Fibroblast of lung (primary cell): ENCODE results near the gene CDC37. TPM values are rescaled to one million over a fixed set of nuclear protein-coding genes. Genes with fewer than 3 reads are reported as not detected.

Source experiments
- DNase-seq, 2 donors: peaks; one replicate each; pipeline versions ENCODE4 v3.0.0 to v3.0.0-alpha.2; 2010; ENCODE audit warnings: low read depth in 2 of 2
- H2AFZ ChIP-seq: 2 replicates; pipeline ENCODE4 v1.5.1; 2012; ENCODE audit warnings: low read length, control low read depth, inconsistent platforms
- H3K27ac ChIP-seq: 2 replicates; pipeline ENCODE4 v1.5.1; 2011; ENCODE audit warnings: low read length, control low read depth; ENCODE audit not compliant: insufficient read depth
- H3K27me3 ChIP-seq: 2 replicates; pipeline ENCODE4 v1.5.1; 2011; ENCODE audit warnings: mild to moderate bottlenecking, low read length; ENCODE audit not compliant: control insufficient read depth, insufficient read depth
- H3K36me3 ChIP-seq: 2 replicates; pipeline ENCODE4 v1.5.1; 2011; ENCODE audit warnings: low read length; ENCODE audit not compliant: control insufficient read depth, insufficient read depth
- H3K4me1 ChIP-seq: 2 replicates; pipeline ENCODE4 v1.5.1; 2011; ENCODE audit warnings: low read length; ENCODE audit not compliant: control insufficient read depth, insufficient read depth; ENCODE audit errors: extremely low read depth
- H3K4me2 ChIP-seq: 2 replicates; pipeline ENCODE4 v1.5.1; 2011; ENCODE audit warnings: low read length, control low read depth; ENCODE audit not compliant: insufficient read depth; ENCODE audit errors: extremely low read depth
- H3K4me3 ChIP-seq, 4 experiments: fragments of 200-600 bp in 1 of 4; sonication (generic) in 1 of 4; replicated peaks in 1 of 4; 2 replicates each; pipeline ENCODE4 v1.5.1; 2011 to 2016; ENCODE audit warnings: low read length in 4 of 4, low read depth in 3 of 4, mild to moderate bottlenecking in 3 of 4, control low read depth in 2 of 4, inconsistent platforms in 1 of 4, mixed read lengths in 1 of 4; ENCODE audit not compliant: insufficient read depth in 1 of 4; ENCODE audit errors: control extremely low read depth in 1 of 4
- H3K79me2 ChIP-seq: 2 replicates; pipeline ENCODE4 v1.5.1; 2012; ENCODE audit warnings: mild to moderate bottlenecking, low read length, inconsistent platforms; ENCODE audit not compliant: control insufficient read depth, insufficient read depth
- H3K9ac ChIP-seq: 2 replicates; pipeline ENCODE4 v1.5.1; 2011; ENCODE audit warnings: mild to moderate bottlenecking, low read length, control low read depth; ENCODE audit not compliant: insufficient read depth
- H3K9me3 ChIP-seq: 2 replicates; pipeline ENCODE4 v1.5.1; 2012; ENCODE audit warnings: low read depth, low read length; ENCODE audit not compliant: control insufficient read depth, insufficient read depth
- H4K20me1 ChIP-seq: 2 replicates; pipeline ENCODE4 v1.5.1; 2011; ENCODE audit warnings: low read length; ENCODE audit not compliant: control insufficient read depth, insufficient read depth; ENCODE audit errors: extremely low read depth
- CTCF ChIP-seq, 2 donors: IDR thresholded peaks in 1 of 2; conservative IDR thresholded peaks in 1 of 2; 1 replicate in 1 of 2; 2 replicates in 1 of 2; pipeline ENCODE4 v1.5.1; 2011 to 2012; ENCODE audit warnings: low read length in 2 of 2, control low read depth in 1 of 2, inconsistent platforms in 1 of 2, low read depth in 1 of 2, mild to moderate bottlenecking in 1 of 2
- EZH2 ChIP-seq: IDR thresholded peaks from 2 replicates; pipeline ENCODE4 v1.5.1; 2012; ENCODE audit warnings: low read length, control low read depth, mild to moderate bottlenecking; ENCODE audit errors: missing control alignments
- polyA plus RNA-seq, 2 donors: library from polyadenylated mRNA; depleted of rRNA in 1 of 2; stranded (reverse) in 1 of 2; unstranded in 1 of 2; fragments of >200 nt; gene quantifications; 2 replicates each; pipeline ENCODE4 v1.2.1, GENCODE V29; 2011 to 2012; ENCODE audit warnings: missing spikeins in 1 of 2
- total RNA-seq: library from RNA; depleted of rRNA; stranded (reverse); fragments of >200 nt; gene quantifications from 2 replicates; pipeline ENCODE4 v1.2.1, GENCODE V29; 2014

The CDC37 gene
- total and polyA plus RNA-seq, 2 donors (not counting 1 experiment from before 2014, with no cell fraction given): 129 to 266 TPM

DNA sequence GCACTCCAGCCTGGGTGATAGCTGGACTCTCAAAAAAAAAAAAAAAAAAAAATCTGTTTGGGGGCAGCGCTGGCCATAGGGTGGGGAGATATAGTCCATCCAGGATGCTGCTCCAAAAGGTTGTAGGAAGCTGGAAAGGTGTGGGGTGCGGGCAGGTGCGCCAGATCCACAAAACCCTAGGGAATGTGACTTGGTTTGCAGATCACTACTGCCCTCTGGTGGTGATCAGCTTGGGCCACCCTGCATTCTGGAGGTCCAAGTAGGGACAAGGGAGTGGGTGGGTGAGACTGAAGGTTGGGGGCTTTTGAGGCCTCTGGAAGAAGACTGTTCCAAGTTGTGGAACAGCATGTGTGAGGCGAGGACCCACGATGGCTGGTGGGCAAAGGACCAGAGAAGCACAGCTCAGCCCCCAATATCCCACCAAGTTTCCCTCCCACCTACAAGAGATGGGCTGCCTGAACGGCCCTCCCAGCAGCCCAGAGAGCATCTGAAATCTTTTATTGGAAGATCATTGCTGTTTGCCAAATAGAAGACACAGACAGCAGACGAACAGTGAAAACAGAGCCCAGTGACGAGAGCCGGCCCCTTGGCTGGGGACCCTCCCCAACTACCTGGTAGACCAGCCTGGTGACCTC, 12.6 kb downstream of the CDC37 start:
- DNase-seq: peak; percentile 61 to 78
- Histone ChIP-seq H3K4me1 (no peaks in the 10 kb centered on the region), H3K4me2 (no peak overlapping the region), H3K27me3 (no peaks in the 10 kb centered on the region), H3K79me2 (no peaks in the 10 kb centered on the region), H3K9me3 (no peaks in the 10 kb centered on the region), H3K4me3 (no peak overlapping the region), H2AFZ (no peak overlapping the region), H4K20me1 (no peaks in the 10 kb centered on the region), H3K36me3 (peaks cover 28% of the 10 kb centered on the region), H3K9ac (no peak overlapping the region), H3K27ac (no peak overlapping the region)
- TF ChIP-seq EZH2 (no peak), CTCF (conservative IDR thresholded peaks at IDR 0.05 in 1 of 2, IDR thresholded peaks at IDR 0.05 in 1 of 2; ENCODE audit: low read depth in 1 of 2, low read length in 2 of 2) (peak; percentile 81 to 97)

GRCh38 chr19:10389863-10390262, 13.5 kb downstream of the CDC37 start:
- DNase-seq: no peak
- TF ChIP-seq EZH2 (no peak), CTCF (conservative IDR thresholded peaks at IDR 0.05 in 1 of 2, IDR thresholded peaks at IDR 0.05 in 1 of 2; ENCODE audit: low read depth in 1 of 2, low read length in 2 of 2) (peak in 1 of 2 donors; percentile 24)

GRCh38 chr19:10388957-10389356, 14.4 kb downstream of the CDC37 start:
- Histone ChIP-seq H3K79me2 (no peaks in the 10 kb centered on the region), H3K4me3 (no peak overlapping the region), H3K4me1 (no peaks in the 10 kb centered on the region), H2AFZ (no peak overlapping the region), H4K20me1 (no peaks in the 10 kb centered on the region), H3K9me3 (no peaks in the 10 kb centered on the region), H3K9ac (no peak overlapping the region), H3K4me2 (no peak overlapping the region), H3K27me3 (no peaks in the 10 kb centered on the region), H3K27ac (no peak overlapping the region), H3K36me3 (peaks cover 22% of the 10 kb centered on the region)
- TF ChIP-seq CTCF (conservative IDR thresholded peaks at IDR 0.05 in 1 of 2, IDR thresholded peaks at IDR 0.05 in 1 of 2; ENCODE audit: low read depth in 1 of 2, low read length in 2 of 2) (peak; percentile 95 to 96), EZH2 (no peak)
- peak; percentile 59 to 78 for DNase-seq

More at GRCh38 chr19:10389863-10390262, 13.5 kb downstream of the CDC37 start:
- Histone ChIP-seq H3K4me1 (no peaks in the 10 kb centered on the region), H3K36me3 (peaks cover 25% of the 10 kb centered on the region), H3K4me3 (no peak overlapping the region), H3K27ac (no peak overlapping the region), H3K4me2 (no peak overlapping the region), H2AFZ (no peak overlapping the region), H3K9me3 (no peaks in the 10 kb centered on the region), H3K79me2 (no peaks in the 10 kb centered on the region), H4K20me1 (no peaks in the 10 kb centered on the region), H3K9ac (no peak overlapping the region), H3K27me3 (no peaks in the 10 kb centered on the region)
